ENCODE results near the gene PARD3B.

The PARD3B gene

GRCh38 chr2:204680576-204680975 is 135.3 kb downstream of the PARD3B start:
- H3K27me3 ChIP-seq (ENCODE audit: low read depth, low read length): no peaks in the 10 kb centered on the region
- no peaks in the 10 kb centered on the region for H3K9me3 ChIP-seq (ENCODE audit: control insufficient read depth in 1 of 2, low read length in 2 of 2)
- H3K4me3 ChIP-seq (ENCODE audit: low read depth in 1 of 2, low read length in 2 of 2): no peak overlapping the region
- H3K36me3 ChIP-seq (ENCODE audit: control insufficient read depth in 1 of 2, insufficient read depth in 2 of 2, low read length in 2 of 2): no peaks in the 10 kb centered on the region
- H3K27ac ChIP-seq (ENCODE audit: low read length): no peak overlapping the region
- H3K4me1 ChIP-seq (ENCODE audit: control insufficient read depth in 1 of 2, insufficient read depth in 2 of 2, low read length in 2 of 2): peaks cover 0 to 13% of the 10 kb centered on the region in 2 donors

DNA sequence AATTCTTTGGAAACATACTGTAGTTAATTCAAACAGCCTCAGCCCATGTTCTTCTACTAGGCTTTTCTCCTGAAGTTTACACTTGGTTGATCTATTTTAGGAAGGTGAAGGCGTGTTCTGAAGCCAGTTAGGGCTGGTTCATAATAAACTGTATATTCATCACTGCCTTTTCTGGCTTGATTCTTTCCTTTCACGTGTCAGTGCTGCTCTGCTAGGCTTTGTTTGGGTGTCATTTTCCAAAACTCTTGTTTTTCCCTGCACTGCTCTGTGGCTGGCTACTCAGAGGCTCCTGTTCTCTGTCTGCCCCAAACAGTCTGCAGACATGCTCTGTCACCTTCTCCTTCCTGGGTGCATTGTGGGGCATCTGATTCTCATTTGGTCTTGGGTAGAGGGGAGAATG is 136.1 kb downstream of the PARD3B start:
- Histone ChIP-seq H3K27ac (ENCODE audit: low read length) (no peak overlapping the region), H3K36me3 (ENCODE audit: control insufficient read depth in 1 of 2, insufficient read depth in 2 of 2, low read length in 2 of 2) (no peaks in the 10 kb centered on the region), H3K27me3 (ENCODE audit: low read depth, low read length) (no peaks in the 10 kb centered on the region), H3K4me3 (ENCODE audit: low read depth in 1 of 2, low read length in 2 of 2) (no peak overlapping the region), H3K4me1 (ENCODE audit: control insufficient read depth in 1 of 2, insufficient read depth in 2 of 2, low read length in 2 of 2) (peaks cover 0 to 13% of the 10 kb centered on the region in 2 donors), H3K9me3 (ENCODE audit: control insufficient read depth in 1 of 2, low read length in 2 of 2) (no peaks in the 10 kb centered on the region)

- H3K4me1 ChIP-seq (ENCODE audit: control insufficient read depth in 1 of 2, insufficient read depth in 2 of 2, low read length in 2 of 2): peaks cover 0 to 13% of the 10 kb centered on the region in 2 donors
- H3K36me3 ChIP-seq (ENCODE audit: control insufficient read depth in 1 of 2, insufficient read depth in 2 of 2, low read length in 2 of 2): no peaks in the 10 kb centered on the region
- no peaks in the 10 kb centered on the region for H3K9me3 ChIP-seq (ENCODE audit: control insufficient read depth in 1 of 2, low read length in 2 of 2)
- no peak overlapping the region for H3K27ac ChIP-seq (ENCODE audit: low read length)
- no peaks in the 10 kb centered on the region for H3K27me3 ChIP-seq (ENCODE audit: low read depth, low read length)
- no peak overlapping the region for H3K4me3 ChIP-seq (ENCODE audit: low read depth in 1 of 2, low read length in 2 of 2)
Measured at GRCh38 chr2:204683384-204683783, 138.1 kb downstream of the PARD3B start.

- H3K4me1 ChIP-seq (ENCODE audit: control insufficient read depth in 1 of 2, insufficient read depth in 2 of 2, low read length in 2 of 2): peaks cover 0 to 8% of the 10 kb centered on the region in 2 donors
- no peak overlapping the region for H3K27ac ChIP-seq (ENCODE audit: low read length)
- no peaks in the 10 kb centered on the region for H3K36me3 ChIP-seq (ENCODE audit: control insufficient read depth in 1 of 2, insufficient read depth in 2 of 2, low read length in 2 of 2)
- H3K4me3 ChIP-seq (ENCODE audit: low read depth in 1 of 2, low read length in 2 of 2): no peak overlapping the region
- no peaks in the 10 kb centered on the region for H3K9me3 ChIP-seq (ENCODE audit: control insufficient read depth in 1 of 2, low read length in 2 of 2)
- no peaks in the 10 kb centered on the region for H3K27me3 ChIP-seq (ENCODE audit: low read depth, low read length)
Measured at GRCh38 chr2:204686406-204686805, 141.1 kb downstream of the PARD3B start.

GRCh38 chr2:204687776-204688175 is 142.5 kb downstream of the PARD3B start:
- H3K36me3 ChIP-seq (ENCODE audit: control insufficient read depth in 1 of 2, insufficient read depth in 2 of 2, low read length in 2 of 2): no peaks in the 10 kb centered on the region
- no peaks in the 10 kb centered on the region for H3K4me1 ChIP-seq (ENCODE audit: control insufficient read depth in 1 of 2, insufficient read depth in 2 of 2, low read length in 2 of 2)
- H3K9me3 ChIP-seq (ENCODE audit: control insufficient read depth in 1 of 2, low read length in 2 of 2): no peaks in the 10 kb centered on the region
- H3K4me3 ChIP-seq (ENCODE audit: low read depth in 1 of 2, low read length in 2 of 2): no peak overlapping the region
- no peak overlapping the region for H3K27ac ChIP-seq (ENCODE audit: low read length)
- H3K27me3 ChIP-seq (ENCODE audit: low read depth, low read length): no peaks in the 10 kb centered on the region

DNA sequence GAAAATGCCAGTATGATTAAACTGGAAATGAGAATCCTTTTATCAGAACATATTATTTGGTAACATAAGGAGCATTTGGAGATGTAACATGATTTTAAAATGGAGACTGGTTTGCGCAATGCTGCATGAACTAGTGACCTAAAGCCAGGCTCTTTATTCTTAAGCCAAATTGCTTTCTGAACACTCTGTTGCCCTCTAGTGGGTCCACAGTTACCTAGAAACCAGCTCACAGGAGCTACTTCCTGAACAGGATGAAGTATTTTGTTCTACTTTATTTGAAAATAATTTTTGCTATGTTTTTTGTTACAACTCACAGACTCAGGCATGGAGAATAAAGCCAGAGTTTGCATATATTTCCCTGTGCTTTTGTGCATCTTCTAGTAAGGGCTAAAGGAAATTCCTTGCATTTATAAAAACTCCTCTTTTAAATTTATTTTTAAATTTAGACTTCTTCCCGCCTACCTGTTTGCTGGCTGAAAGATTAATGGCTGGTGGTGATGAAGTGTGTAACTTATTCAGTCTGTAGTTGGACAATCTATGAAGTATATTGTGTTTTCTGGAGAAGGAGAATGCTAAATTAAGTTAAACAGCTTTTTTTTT is 146.7 kb downstream of the PARD3B start:
- Histone ChIP-seq H3K9me3 (ENCODE audit: control insufficient read depth in 1 of 2, low read length in 2 of 2) (no peaks in the 10 kb centered on the region), H3K27me3 (ENCODE audit: low read depth, low read length) (no peaks in the 10 kb centered on the region), H3K4me3 (ENCODE audit: low read depth in 1 of 2, low read length in 2 of 2) (no peak overlapping the region), H3K27ac (ENCODE audit: low read length) (no peak overlapping the region), H3K36me3 (ENCODE audit: control insufficient read depth in 1 of 2, insufficient read depth in 2 of 2, low read length in 2 of 2) (no peaks in the 10 kb centered on the region), H3K4me1 (ENCODE audit: control insufficient read depth in 1 of 2, insufficient read depth in 2 of 2, low read length in 2 of 2) (no peaks in the 10 kb centered on the region)

GRCh38 chr2:204692790-204693189 is 147.5 kb downstream of the PARD3B start:
- H3K4me1 ChIP-seq (ENCODE audit: control insufficient read depth in 1 of 2, insufficient read depth in 2 of 2, low read length in 2 of 2): no peaks in the 10 kb centered on the region
- H3K4me3 ChIP-seq (ENCODE audit: low read depth in 1 of 2, low read length in 2 of 2): no peak overlapping the region
- H3K27me3 ChIP-seq (ENCODE audit: low read depth, low read length): no peaks in the 10 kb centered on the region
- no peaks in the 10 kb centered on the region for H3K9me3 ChIP-seq (ENCODE audit: control insufficient read depth in 1 of 2, low read length in 2 of 2)
- no peak overlapping the region for H3K27ac ChIP-seq (ENCODE audit: low read length)
- no peaks in the 10 kb centered on the region for H3K36me3 ChIP-seq (ENCODE audit: control insufficient read depth in 1 of 2, insufficient read depth in 2 of 2, low read length in 2 of 2)

GRCh38 chr2:204693262-204693661 is 148.0 kb downstream of the PARD3B start:
- Histone ChIP-seq H3K27me3 (ENCODE audit: low read depth, low read length) (no peaks in the 10 kb centered on the region), H3K9me3 (ENCODE audit: control insufficient read depth in 1 of 2, low read length in 2 of 2) (no peaks in the 10 kb centered on the region), H3K36me3 (ENCODE audit: control insufficient read depth in 1 of 2, insufficient read depth in 2 of 2, low read length in 2 of 2) (no peaks in the 10 kb centered on the region), H3K27ac (ENCODE audit: low read length) (no peak overlapping the region), H3K4me3 (ENCODE audit: low read depth in 1 of 2, low read length in 2 of 2) (no peak overlapping the region), H3K4me1 (ENCODE audit: control insufficient read depth in 1 of 2, insufficient read depth in 2 of 2, low read length in 2 of 2) (no peaks in the 10 kb centered on the region)

- no peaks in the 10 kb centered on the region for H3K36me3 ChIP-seq (ENCODE audit: control insufficient read depth in 1 of 2, insufficient read depth in 2 of 2, low read length in 2 of 2)
- H3K27ac ChIP-seq (ENCODE audit: low read length): no peak overlapping the region
- H3K4me3 ChIP-seq (ENCODE audit: low read depth in 1 of 2, low read length in 2 of 2): no peak overlapping the region
- no peaks in the 10 kb centered on the region for H3K4me1 ChIP-seq (ENCODE audit: control insufficient read depth in 1 of 2, insufficient read depth in 2 of 2, low read length in 2 of 2)
- H3K27me3 ChIP-seq (ENCODE audit: low read depth, low read length): no peaks in the 10 kb centered on the region
- no peaks in the 10 kb centered on the region for H3K9me3 ChIP-seq (ENCODE audit: control insufficient read depth in 1 of 2, low read length in 2 of 2)
Measured at GRCh38 chr2:204695506-204695905, 150.2 kb downstream of the PARD3B start.

DNA sequence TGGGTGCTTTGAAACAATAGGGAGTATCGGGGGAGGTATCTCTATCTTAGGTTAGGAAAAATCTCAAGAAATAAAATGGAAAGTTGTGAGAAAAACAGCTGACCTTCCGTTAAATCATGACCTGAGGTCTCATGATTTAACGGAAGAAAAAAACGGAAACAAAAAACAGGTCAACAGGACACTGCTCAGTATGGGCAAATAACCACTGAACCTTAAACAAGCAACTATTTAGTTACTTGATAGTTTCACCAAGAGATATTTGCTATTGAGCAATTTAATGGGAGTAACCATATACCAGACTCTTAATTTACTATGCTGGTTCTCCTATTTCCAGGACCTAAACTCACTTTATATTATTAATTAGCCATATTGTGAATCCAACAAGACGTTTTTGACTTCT is 150.8 kb downstream of the PARD3B start:
- Histone ChIP-seq H3K9me3 (ENCODE audit: control insufficient read depth in 1 of 2, low read length in 2 of 2) (no peaks in the 10 kb centered on the region), H3K27ac (ENCODE audit: low read length) (no peak overlapping the region), H3K4me3 (ENCODE audit: low read depth in 1 of 2, low read length in 2 of 2) (no peak overlapping the region), H3K27me3 (ENCODE audit: low read depth, low read length) (no peaks in the 10 kb centered on the region), H3K4me1 (ENCODE audit: control insufficient read depth in 1 of 2, insufficient read depth in 2 of 2, low read length in 2 of 2) (no peaks in the 10 kb centered on the region), H3K36me3 (ENCODE audit: control insufficient read depth in 1 of 2, insufficient read depth in 2 of 2, low read length in 2 of 2) (no peaks in the 10 kb centered on the region)

DNA sequence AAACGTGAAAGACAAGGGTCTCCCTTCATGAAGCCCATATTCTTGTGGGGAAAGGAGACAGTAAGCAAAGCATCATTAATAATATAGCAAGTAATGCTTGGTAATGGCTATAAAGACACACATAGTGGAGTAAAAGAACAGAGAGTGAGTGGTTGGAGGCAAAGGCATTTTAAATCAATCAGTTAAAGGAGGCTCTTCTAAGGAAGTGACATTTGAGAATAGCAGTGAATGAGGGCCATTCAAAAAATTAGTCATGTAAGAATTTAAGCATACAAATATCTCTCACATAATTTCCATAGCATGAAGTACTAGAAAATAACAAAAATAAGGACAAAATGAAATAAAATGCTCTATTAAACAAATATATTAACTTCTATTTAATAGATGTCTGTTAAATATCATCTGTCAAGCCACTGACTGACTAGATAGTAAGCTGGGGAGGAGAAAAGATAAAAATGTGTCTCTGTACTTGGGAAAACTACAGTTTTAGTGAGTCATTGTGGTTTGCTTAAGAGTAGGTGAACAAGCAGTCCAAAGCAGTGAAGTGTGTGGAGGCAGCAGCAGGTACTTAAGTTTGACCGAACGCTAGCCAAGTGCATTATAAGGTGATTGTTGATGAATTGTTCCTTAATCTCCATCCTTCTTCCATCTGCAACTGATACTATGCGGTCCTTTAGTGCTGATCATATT is 160.1 kb downstream of the PARD3B start:
- H3K4me3 ChIP-seq (ENCODE audit: low read depth in 1 of 2, low read length in 2 of 2): no peak overlapping the region
- no peak overlapping the region for H3K27ac ChIP-seq (ENCODE audit: low read length)
- H3K27me3 ChIP-seq (ENCODE audit: low read depth, low read length): no peaks in the 10 kb centered on the region
- no peaks in the 10 kb centered on the region for H3K9me3 ChIP-seq (ENCODE audit: control insufficient read depth in 1 of 2, low read length in 2 of 2)
- H3K4me1 ChIP-seq (ENCODE audit: control insufficient read depth in 1 of 2, insufficient read depth in 2 of 2, low read length in 2 of 2): peaks cover 0 to 13% of the 10 kb centered on the region in 2 donors
- H3K36me3 ChIP-seq (ENCODE audit: control insufficient read depth in 1 of 2, insufficient read depth in 2 of 2, low read length in 2 of 2): no peaks in the 10 kb centered on the region

DNA sequence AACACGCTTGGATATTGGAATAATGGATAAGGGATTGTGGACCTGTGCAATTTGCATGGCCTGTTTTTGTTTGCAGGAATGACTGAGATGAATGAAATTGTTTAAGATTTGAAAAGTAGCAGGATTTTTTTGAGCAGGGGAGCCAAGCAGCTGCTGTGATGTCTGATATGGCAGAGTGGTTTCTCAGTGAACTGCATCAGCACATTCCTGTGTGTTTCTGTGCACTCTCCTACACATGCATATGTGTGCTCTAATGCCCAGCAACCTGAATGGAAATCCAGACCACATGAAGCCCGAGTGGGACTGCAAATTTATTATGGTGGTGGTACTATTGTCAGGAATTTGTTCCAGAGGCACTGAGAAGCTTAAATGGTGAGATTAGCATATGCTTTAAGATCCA is 161.7 kb downstream of the PARD3B start:
- H3K4me3 ChIP-seq (ENCODE audit: low read depth in 1 of 2, low read length in 2 of 2): no peak overlapping the region
- H3K27me3 ChIP-seq (ENCODE audit: low read depth, low read length): no peaks in the 10 kb centered on the region
- H3K4me1 ChIP-seq (ENCODE audit: control insufficient read depth in 1 of 2, insufficient read depth in 2 of 2, low read length in 2 of 2): peaks cover 0 to 13% of the 10 kb centered on the region in 2 donors

More for the DNA sequence above, 161.7 kb downstream of the PARD3B start:
- Histone ChIP-seq H3K9me3 (ENCODE audit: control insufficient read depth in 1 of 2, low read length in 2 of 2) (no peaks in the 10 kb centered on the region), H3K27ac (ENCODE audit: low read length) (no peak overlapping the region), H3K36me3 (ENCODE audit: control insufficient read depth in 1 of 2, insufficient read depth in 2 of 2, low read length in 2 of 2) (no peaks in the 10 kb centered on the region)
